Fibroblast of skin of scalp (primary cell): ENCODE results near the gene ALG10. TPM values are rescaled to one million over a fixed set of nuclear protein-coding genes. Genes with fewer than 3 reads are reported as not detected.
A peak's percentile ranks its signal among the peaks of the same experiment; 100 is the strongest.
"Not testable (repeated sequence)": the region's sequence is repeated elsewhere in the genome, so short reads cannot be mapped to it uniquely, and the experiment has no call there.

Source experiments
- DNase-seq: peaks from one replicate; pipeline ENCODE4 v3.0.0-alpha.2; 2013
- polyA plus RNA-seq, 2 experiments: library from polyadenylated mRNA; unstranded; fragments of 120-200 nt; gene quantifications; one replicate each; pipeline ENCODE4 v1.2.1, GENCODE V29; 2013; ENCODE audit not compliant: insufficient read length in 2 of 2

The ALG10 gene, protein sequence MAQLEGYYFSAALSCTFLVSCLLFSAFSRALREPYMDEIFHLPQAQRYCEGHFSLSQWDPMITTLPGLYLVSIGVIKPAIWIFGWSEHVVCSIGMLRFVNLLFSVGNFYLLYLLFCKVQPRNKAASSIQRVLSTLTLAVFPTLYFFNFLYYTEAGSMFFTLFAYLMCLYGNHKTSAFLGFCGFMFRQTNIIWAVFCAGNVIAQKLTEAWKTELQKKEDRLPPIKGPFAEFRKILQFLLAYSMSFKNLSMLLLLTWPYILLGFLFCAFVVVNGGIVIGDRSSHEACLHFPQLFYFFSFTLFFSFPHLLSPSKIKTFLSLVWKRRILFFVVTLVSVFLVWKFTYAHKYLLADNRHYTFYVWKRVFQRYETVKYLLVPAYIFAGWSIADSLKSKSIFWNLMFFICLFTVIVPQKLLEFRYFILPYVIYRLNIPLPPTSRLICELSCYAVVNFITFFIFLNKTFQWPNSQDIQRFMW
- 2.6 TPM for polyA plus RNA-seq (2013, experiment 1 of 2; ENCODE audit: insufficient read length)
- 2.9 TPM for polyA plus RNA-seq (2013, experiment 2 of 2; ENCODE audit: insufficient read length)

DNA sequence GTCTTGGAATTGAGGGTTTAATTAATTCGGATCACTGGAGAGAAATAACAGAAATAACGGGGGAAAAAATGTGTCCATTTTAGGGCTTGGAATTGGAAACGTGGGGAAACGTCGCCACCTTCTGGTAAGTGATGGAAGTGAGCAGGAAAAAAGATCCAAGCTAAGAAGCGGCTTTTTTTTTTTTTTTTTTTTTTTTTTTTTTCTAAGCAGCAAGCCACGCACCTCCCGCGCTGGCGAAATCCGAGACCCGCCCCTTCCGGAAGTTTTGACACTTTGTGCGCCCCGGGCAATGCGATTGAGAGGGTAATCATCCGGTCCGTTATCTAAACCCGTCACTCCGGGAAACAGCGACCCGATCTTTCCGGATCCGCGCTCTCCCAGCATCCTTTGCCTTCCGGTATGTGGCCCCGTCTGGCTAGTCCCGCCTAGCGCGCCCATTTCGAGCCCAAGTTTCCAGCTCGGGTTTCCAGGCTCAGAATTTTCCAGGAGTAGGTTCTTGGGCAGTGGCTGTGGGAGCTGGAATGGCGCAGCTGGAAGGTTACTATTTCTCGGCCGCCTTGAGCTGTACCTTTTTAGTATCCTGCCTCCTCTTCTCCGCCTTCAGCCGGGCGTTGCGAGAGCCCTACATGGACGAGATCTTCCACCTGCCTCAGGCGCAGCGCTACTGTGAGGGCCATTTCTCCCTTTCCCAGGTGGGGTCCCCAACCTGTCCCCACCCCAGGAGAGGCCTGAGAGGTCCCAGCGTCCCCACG lies at the start of gene ALG10:
TSS of gene ALG10 (plus strand) at position 418 of the 752 bp plus-strand sequence. CDS start at position 522, 104 bp downstream.
- peak; percentile 99 for DNase-seq

GRCh38 chr12:33972884-33973283 lies 49.4 kb upstream of the ALG10 start:
- DNase-seq: not testable (repeated sequence)

- DNase-seq: no peak
Measured at GRCh38 chr12:33977887-33978286, 44.4 kb upstream of the ALG10 start.

DNA sequence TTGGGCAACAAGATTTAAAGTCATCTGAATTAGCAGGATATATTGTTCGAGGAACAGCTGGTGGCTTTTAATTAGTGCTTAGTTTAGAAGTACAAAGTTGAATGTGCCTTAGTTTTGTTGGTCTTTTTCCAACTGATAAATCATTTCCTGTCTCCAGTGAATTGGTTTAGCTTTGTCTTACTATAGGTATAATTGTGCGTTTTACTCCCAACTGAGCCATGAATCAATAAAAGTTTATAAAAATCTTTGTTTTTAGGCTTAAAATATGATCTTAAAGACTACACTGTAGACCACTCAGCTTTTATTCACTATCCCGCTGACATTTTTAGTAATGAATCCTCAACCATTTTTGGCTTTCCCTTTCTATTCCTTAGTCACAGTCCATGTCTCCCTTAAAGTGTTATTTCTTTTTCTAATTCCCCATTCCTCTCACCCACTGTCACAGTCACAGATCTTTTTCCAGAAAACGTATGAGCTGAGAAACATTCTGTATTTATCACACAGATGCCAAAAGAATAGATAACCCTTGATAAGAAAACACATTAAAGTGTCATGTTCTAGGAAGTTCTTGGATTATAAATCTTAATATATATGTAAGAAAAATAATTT lies 34.0 kb upstream of the ALG10 start:
- DNase-seq: no peak

DNA sequence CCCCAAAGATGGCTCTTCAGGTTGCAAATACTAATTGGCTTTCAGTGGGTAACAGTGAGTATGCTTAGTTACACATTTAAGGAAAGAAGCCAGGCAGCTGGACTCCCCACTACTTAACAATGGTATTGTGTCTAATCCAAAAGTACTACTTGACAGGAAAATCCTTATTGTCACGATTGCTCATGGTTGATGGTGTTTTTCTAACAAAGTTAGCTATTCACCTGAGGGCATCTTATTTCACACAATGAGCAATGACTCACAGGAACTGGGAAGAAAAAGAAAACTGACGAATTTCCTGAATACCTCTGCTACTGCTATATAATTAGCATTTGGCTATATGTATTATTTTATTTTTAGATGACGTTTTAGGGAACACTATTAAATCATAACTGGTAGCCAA lies 33.4 kb upstream of the ALG10 start:
- DNase-seq: no peak

GRCh38 chr12:33994857-33995808 lies 27.2 kb upstream of the ALG10 start:
- DNase-seq: no peak

DNA sequence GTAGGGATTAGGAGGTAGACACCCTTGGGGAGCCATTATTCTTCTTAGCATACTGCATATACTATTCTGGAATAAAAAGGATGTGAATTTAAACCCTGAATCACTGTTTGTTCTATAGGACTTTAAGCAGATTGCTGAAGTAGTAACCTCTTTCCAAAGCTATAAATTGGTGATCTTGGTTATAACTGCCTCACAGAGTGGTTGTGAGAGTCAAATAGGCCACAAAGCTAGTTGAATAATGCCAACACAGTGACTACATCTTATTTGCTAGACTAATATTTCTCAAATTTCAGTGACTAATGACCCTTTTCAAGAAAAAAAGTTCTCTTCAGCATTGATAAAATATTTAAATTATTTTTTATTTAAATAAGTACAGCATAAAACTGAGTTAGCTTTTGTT lies 13.5 kb upstream of the ALG10 start:
- DNase-seq: not testable (repeated sequence)

- no peak for DNase-seq
Measured at GRCh38 chr12:34016361-34016760, 5.9 kb upstream of the ALG10 start.

DNA sequence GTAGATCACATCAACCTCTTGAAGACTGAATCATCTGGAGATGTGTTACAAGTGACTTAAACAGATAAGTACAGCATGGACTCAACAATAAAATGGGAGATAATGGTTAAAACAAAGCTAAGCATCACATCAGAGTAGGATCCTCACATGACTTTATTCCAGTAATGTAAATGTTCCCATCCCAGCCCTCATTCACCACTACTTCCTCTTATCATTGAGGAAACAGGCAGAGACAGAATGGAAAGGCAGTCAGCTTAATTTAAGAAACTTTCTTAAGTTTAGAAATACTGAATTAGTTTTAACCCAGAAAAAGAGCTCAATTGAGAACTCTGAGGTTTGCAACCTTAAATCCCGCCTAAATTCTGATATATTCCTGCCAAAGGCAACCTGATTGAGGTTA lies 1.2 kb upstream of the ALG10 start:
- DNase-seq: no peak

DNA sequence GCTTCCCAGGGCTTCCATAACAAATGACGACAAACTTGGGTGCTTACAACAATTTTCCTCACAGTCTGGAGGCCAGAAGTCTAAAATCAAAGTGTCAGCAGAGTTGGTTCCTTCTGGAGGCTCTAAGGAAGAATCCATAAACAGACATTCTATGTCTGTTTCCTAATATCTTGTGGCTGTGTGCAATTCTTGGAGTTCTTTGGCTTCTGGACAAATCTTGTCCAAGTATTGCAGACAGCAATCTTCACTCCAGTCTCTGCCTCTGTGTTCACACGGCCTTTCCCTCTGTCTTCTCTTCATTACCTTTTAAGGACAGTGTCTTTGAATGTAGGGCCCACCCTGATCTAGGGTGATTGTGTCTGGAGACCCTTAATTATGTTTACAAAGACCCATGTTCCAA lies 5.4 kb downstream of the ALG10 start:
- DNase-seq: peak; percentile 2

GRCh38 chr12:34030591-34030990 lies 8.3 kb downstream of the ALG10 start:
- no peak for DNase-seq

DNA sequence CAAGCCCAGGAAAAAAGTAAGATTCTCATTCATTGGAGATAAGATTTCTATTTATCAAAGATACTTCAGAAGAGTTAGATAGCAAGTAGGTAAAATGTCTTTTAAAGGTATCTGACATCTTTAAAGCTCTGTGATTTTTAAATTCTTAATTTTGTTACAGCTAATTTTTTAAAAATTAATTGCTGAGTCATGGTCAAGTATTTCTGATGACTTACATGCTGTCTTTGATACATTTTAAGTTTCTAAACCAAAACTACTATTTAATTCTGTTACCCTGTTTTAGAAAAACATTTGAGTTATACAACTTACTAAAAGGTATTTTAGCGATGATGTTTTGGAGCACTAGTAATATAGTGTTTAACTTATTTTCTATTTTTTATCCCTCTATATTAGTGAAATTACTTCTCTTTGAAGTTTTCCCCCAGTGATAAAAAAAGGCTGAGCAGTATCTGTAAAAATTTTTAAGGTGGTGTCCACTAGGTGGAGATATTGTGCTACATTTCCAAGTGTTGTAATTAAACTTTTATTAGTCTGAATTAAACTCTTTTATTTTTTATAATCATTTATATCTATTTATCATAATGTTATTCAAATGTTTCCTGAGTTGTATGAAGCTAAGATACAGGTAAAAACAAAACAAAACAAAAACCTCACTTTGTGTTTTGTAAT lies 11.5 kb downstream of the ALG10 start:
- DNase-seq: peak; percentile 24

- peak; percentile 2 for DNase-seq
Measured at GRCh38 chr12:34038357-34038756, 16.1 kb downstream of the ALG10 start.

DNA sequence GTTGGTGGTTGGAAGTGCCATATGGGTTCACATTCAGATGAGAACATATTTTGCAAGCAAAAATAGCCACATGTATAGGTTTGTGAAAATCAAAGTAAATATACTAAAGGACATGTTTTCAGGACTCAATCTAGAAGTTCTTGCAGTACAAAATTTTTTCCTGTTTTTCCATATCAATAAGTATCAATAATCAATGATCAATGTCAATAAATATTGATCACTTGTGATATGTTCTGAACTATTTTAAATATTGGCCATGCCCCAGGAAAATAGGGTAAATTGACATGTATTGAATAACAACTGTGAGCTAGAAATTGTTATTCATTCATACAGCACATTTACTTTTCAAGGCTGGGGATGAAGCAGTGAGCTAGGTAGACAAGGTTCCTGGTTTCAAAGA lies 24.3 kb downstream of the ALG10 start:
- DNase-seq: no peak

GRCh38 chr12:34047855-34048254 lies 25.6 kb downstream of the ALG10 start:
- DNase-seq: not testable (repeated sequence)

- no peak for DNase-seq
Measured at GRCh38 chr12:34048714-34049113, 26.4 kb downstream of the ALG10 start.

DNA sequence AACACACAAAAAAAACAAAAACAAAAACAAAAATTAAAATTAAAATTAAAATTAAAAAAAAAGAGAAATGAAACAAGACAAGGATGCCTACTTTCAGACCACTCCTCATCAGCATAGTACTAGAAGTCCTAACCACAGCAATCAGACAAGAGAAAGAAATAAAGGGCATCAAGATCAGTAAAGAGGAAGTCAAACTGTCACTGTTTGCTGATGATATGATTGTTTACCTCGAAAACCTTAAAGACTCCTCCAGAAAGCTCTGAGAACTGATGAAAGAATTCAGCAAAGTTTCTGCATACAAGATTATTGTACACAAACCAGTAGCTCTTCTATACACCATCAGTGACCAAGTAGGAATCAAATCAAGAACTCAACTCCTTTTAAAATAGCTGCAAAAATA lies 29.2 kb downstream of the ALG10 start:
- no peak for DNase-seq

- DNase-seq: no peak
Measured at GRCh38 chr12:34054938-34055337, 32.6 kb downstream of the ALG10 start.
